K562 treated with DMSO at 1 percent for 24 hours (cell line): ENCODE results near the gene MGST2. TPM values are rescaled to one million over a fixed set of nuclear protein-coding genes. Genes with fewer than 3 reads are reported as not detected.

Experiments
- total RNA-seq: library from RNA; unstranded; fragments of 300-600 nt; gene quantifications from 2 replicates; pipeline ENCODE4 v1.2.3, GENCODE V29; 2022; ENCODE audit warnings: low read depth; ENCODE audit not compliant: insufficient read depth

MGST2 gene
- total RNA-seq: 44.6 and 59.7 TPM in 2 replicates

DNA sequence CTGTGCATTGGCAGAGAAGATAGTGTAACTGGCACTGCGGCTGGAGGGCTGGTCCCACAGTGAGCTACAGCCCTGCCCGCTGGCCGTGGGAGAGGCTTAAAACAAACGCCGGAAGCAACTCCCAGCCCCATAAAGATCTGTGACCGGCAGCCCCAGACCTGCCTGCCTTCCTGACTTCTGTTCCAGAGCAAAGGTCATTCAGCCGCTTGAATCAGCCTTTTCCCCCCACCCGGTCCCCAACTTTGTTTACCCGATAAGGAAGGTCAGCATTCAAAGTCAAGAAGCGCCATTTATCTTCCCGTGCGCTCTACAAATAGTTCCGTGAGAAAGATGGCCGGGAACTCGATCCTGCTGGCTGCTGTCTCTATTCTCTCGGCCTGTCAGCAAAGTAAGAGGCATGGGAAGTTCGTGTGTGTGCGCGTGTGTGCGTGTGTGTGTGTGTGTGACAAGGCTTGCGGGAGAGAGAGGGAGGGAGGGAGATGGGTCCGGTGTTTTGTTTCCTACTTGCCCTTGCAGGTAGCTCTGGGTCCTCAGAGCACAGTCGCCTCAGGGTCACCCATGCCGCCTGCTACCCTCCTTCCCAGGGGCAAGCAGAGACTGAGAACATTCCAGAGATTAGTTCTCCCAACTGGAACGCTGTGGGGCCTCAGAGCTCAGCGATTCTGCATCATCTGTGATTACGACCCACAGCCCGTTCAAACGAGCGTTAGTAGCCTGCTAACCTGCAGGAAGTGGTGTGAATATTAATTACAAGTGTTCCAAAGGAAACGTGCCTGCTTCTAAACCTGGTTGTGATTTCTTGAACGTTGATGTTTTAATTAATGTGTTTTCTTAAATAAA is at the start of gene MGST2:
Gene MGST2 (plus strand): TSS at position 130 of the 840 bp plus-strand sequence. CDS start 201 bp downstream, at position 331.

Other genes with a start within 250 kb of the MGST2 start
- gene RAB33B, start 211.7 kb upstream of the MGST2 start, total RNA-seq: 2.4 and 3.5 TPM in 2 replicates
- gene SETD7, start 109.6 kb upstream of the MGST2 start, total RNA-seq: 1.1 and 1.4 TPM in 2 replicates